NOMO-1 treated with dmso at 0.1 percent for 144 hours (cell line): Measurements from ENCODE around the gene ARRDC4.

Experiments used
- DNase-seq: peaks from one replicate; lab custom pipeline; 2025; ENCODE audit not compliant: unreplicated experiment; lab: John Stamatoyannopoulos, UW

Gene ARRDC4

DNA sequence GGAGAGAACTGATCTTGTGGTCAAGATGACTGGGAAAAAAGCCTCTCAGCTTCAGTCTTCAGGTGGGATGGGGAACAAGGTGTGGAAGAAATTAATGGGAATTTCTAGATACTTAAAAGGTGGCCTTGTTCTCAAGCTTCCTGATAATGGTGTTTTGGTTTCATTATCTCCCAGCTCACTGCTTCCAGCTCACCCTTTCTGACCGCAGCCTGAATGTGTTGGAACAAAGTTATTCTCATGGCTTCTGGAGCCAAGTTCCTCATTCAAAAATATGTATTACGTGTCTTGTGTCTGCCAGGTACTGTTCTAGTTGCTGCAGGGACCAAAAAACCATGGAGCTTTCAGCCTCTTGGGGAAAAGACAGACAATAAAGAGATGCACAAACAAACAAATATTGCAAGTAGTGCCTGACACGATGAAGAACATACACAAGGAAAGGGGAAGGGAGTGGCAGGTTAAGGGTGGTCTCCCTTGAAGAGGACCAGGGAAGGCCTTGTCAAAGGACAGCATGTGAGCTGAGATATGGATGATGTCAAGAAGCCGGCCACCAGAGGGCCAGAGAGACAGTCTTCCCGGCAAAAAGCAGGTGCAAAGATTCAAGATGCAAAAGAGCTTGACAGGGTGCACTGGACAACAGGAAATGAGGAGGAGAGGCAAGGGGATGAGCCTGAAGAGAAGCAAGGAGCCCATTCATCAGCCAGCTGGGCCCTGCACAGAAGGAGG is 35.5 kb downstream of the ARRDC4 start:
- DNase-seq, result peak; percentile 15

DNA sequence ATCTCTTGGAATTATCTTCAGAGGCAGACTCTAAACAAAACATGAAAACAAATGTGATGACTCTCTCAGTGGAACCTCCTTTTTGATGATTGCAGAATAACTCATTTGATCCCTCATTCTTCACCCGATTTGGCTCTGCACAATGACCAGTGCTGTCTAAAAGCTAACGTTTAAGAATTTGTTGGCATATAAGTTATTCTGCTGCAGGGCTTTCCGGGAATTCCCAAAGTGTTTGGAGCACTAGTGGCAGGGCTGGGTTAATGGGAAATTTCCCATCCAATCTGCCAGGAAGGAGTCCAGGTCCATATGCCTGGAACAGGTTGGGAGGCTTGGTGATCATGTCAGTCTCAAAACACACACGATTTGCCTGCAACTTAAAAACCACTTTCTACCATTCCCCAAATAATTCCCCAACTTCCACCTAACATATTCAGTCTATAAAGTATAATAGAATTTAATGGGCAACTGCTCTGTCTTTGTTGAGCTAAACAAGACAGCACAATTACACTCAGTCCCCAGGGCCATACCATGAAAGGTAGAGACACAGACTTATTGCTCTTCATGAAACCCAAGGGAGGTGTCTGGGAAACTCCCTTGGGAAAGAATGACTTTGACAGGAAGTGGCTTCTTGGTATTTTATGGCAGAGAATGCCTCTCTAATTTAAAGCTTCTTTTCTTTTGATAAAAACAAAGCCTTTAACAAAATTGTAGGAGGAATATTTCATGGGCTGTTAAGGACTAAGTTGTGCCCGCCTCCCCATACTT is 38.0 kb downstream of the ARRDC4 start:
- DNase-seq, result no peak

DNA sequence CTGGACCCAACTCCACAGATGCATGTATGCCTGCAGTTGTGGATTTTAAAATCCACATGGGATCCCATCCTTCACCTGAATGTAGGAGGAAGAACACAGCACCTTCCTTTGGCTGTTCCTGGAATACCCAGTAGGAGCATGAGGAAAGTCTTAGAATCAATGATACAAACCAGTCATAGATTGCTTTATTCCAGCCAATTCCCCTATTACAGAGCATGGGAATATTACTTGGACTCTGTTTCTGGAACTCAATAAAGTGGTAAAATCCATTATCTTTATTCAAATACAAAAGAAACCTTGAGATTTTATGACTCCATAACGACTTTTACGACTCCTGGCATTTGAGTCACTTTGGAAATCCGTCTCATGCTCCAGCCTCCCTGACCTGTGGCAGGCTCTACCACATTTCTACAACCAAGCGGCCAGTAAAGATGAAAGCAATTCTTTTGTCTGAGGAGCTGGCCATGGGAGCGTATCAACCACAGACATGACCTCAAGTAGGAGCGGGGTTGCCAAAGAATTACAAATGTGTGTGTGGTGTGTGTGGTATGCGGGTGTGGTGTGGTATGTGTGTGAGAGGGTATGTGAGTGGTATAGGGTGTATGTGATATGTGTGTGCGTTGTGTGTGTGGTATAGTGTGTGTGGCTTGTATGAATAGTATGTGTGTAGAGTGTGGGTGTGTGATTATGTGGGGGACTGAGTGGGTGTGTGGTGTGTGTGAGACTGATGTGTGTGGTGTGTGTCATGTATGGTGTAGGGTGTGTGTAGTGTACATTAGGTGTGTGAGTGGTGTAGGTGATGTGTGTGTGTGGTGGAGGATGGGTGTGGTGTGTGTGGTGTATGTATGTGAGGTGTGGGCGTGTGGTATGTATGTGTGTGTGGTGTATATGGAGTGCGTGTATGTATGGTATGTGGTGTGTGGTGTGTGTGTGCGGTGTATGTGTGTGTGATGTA is 40.0 kb downstream of the ARRDC4 start:
- no peak for DNase-seq

DNA sequence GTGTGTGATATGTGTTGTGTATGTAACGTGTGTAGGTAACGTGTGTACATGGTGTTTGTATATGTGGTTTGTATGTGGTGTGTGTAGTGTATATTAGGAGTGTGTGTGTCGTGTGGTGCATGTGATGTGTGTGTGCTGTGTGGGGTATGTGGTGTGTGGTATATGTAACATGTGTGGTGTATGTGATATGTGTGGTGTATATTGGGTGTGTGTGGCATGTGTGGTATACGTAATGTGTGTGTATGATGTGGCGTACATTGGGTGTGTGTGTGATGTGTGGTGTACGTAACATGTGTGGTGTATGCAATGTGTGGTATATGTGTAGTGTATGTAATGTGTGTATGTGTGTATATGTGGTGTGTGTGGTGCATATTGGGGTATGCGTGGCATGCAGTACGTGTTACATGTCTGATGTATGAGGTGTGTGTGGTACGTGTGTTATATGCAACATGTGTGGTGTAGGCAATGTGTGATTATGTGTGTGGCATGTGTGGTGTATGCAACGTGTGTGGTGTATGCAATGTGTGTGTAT is 41.2 kb downstream of the ARRDC4 start:
- DNase-seq, result no peak

DNA sequence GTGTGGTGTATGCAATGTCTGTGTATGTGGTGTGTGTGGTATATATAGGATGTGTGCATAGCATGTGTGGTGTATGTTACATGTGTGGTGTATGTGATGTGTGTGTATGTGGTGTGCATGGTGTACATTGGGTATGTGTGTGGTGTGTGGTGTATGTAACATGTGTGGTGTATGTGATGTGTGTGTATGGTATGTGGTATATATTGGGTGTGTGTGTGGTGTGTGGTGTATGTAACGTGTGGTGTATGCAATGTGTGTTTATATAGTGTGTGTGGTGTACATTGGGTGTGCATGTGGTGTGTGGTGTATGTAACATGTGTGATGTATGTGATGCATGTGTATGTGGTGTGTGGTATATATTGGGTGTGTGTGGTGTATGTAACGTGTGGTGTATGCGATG is 41.9 kb downstream of the ARRDC4 start:
- DNase-seq, result no peak

DNA sequence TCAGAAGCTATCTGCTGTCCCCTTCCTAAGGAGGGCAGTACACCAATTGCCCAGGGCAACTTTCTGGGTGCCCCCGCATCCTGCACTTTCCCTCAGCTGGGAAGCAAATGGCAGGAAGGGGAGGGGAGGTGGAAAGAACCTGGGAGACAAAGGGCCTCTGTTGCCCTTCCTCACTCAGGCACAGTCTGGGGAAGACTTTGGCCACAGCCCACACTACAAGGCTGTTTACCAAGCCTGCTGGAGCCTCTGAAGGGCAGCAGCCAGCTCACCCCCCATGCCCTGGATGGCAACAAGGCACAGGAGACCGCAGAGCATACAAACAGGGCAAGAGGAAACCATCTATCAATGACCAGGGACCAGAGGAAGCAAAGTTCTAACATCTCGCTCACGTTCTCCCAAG is 42.4 kb downstream of the ARRDC4 start:
- no peak for DNase-seq

DNA sequence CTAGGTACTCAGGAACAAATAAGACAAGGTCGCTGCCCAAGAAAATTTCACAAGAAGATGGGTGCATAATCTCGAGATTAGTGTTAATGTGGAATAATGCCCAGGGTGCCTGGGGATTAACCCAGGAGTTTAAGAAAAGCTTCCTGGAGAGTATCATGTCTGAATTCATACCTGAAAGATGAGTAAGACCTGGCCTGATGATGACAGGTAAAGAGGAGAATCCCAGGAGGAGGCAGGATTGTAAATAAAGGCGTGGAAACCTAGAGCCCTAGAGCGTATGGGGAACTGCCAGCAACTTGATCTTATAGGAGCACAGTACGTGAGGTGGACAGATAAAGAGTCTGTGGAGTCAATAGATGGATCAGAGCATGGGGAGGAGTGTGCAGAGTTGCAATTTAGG is 43.0 kb downstream of the ARRDC4 start:
- no peak for DNase-seq

DNA sequence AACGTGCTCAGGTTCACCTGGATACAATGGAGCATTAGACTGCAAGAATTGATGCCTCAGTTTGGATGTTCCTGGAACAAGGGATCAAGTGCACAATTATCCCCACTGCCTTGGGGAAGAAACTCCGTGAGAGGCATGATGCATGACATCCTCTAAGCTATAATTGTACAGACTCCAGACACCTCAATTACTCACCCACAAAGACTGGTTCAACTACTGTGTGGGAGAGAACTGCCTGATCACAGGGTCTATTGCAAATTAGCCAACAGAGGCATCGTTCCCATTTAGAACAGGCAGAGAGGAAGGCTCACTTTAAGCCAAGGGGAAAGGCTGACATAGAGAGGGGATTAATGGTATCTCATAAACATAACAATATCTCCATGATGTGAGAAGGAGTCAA is 43.5 kb downstream of the ARRDC4 start:
- DNase-seq, result no peak

DNA sequence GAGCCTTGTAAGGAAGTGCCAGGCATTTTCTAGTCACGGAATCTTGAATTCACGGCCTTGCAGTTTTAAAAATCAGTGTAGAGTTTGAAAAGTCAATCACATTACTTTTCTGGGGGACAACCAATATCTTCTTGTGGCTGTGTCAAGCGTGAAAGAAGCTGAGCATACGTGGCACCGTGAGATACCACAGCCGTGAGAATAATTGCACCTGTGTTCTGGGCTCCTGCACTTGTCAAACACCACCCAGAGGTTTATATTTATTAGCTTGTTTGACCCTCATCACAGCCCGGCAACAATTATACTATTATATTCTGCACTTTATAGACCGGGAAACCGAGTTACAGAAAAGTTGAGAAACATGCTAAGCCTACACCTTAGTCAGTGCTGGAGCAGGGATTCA is 45.2 kb downstream of the ARRDC4 start:
- DNase-seq, result no peak

DNA sequence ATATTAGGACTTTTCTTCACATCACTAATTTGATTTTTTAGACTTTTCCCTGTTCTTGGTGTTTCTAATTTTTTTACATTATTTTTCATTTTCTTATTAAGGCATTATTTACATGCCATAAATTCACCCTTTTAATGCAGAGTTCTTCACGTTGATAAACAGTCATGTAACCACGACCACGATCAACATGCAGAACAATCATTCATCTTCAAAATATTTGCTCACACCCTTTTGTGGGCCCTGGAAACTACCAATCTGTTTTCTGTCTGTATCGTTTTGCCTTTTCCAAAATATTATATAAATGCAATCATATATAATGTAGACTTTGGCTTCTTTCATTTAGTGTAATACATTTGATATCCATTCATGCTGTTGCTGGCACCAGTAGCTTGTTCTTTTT is 48.7 kb downstream of the ARRDC4 start:
- DNase-seq, result no peak

DNA sequence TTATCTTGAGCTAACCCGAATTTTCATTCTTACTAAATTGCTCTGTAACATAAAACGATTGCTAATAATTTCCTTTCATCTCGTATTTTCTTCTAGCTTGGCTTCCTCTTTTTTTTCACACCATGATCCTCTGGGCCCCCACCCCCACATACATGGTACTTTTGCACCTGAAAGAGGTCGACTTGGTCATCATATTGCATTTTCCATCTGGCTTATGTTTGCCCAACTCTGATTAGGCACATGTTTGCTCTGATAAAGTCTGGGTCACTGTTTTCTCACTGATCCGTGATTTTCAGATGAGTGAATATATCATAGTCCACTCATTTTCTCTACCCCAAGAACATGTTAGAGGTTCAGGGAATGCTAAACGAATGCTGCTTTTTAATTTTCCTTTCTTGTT is 49.5 kb downstream of the ARRDC4 start:
- DNase-seq, result no peak

DNA sequence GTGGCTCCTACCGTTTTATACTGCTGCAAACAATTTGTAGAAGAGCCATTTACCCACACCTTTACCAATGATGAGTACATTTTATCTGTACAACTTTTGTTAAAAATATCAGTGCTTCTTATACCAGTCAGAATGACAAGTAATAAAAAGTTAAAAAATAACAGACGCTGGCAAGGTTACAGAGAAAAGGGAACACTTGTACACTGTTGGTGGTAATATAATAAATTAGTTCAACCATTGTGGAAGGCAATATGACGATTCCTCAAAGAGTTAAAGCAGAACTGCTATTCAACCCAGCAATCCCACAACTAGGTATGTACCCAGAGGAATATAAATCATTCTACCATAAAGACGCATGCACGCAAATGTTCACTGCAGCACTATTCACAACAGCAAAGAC is 51.9 kb downstream of the ARRDC4 start:
- DNase-seq, result no peak

DNA sequence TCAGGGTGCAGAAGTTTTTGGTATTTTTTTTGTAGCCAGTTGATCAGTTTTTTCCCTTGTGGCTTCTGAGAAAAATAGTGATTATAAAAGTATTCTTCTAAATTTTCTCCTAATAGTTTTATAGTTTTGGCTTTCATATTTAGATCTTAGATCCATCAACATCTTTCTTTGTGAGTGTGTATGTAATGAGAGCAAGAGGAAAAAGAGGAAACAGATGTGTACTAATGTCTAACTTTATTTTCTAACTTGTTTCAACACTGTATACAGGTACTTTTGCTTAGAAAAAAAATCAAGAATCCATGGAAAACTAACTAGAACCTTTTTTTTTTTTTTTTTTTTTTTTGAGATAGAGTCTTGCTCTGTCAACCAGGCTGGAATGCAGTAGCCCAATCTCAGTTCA is 53.1 kb downstream of the ARRDC4 start:
- no peak for DNase-seq

DNA sequence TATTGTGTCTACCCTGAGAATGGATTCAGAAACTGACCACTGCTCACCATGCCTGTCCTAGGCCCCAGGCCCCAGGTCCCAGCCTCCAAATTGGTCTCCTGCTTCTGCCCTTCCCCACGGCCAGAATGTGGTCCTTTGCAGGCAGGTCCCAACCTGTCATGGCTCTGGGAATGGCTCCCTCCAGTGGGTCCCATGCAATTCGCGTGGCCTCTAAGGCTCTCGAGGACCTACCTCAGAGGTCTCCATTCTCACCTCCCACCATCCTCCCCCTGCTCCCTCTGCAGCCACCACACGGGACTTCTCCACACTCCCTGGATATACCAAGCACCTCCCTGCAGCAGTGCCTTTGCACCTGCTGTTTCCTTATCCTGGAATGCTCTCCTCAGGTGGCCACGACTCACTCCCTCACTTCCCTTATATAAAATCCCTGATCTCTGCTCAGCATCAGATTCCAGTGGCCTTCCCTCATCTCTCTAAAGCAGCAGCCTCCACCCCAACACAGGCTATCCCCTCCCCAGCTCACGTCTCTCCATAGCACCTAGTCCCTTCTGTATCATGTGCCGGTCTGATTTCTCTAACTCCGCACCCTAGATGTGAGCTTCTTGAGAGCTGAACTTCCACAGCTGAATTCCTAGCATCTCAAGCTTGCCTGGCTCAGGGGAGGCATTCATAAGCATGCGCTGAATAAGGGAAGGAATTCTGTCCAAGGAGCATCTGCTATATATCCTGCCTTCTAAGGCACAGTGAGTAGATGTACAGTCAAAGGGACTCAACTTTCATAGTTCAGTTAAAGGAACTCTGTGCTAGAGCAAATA is 56.9 kb downstream of the ARRDC4 start:
- no peak for DNase-seq

DNA sequence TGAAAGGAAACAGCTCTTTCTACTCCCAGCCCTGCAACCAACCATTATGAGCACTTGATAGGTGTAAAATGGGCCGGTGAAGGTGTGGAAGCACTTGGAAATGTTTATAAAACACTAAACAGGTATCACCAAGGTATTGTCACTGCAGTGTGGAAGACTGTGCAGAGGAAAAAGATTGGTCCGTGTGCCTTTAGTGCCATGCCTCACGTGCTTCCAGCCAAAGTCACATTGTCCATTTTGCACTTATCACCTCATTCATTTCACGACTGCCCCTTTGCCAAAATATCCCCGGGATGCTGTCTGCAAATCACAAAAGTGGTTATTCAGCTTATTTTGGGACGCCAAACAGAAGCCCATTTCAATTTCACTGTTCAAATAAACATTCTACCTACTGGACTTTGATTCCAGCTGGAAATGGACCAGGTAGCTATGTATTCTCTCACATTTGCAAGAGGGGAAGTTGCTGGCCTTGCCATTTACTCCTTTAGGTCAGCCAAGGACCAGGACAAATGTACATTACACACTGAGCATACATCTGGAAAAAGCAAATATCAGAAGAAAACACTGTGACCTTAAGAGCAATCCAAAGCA is 58.4 kb downstream of the ARRDC4 start:
- DNase-seq, result no peak
